ES-I3 (cell line): ENCODE measurements around the gene CRKL.

Experiments used
- H3K36me3 ChIP-seq: 2 replicates; pipeline ENCODE4 v1.6.1; 2013; ENCODE audit warnings: mild to moderate bottlenecking, low read length, control low read depth, moderate library complexity; ENCODE audit not compliant: insufficient read depth
- H3K4me1 ChIP-seq: 2 replicates; pipeline ENCODE4 v1.6.1; 2013; ENCODE audit warnings: mild to moderate bottlenecking, control low read depth, low read length; ENCODE audit not compliant: insufficient read depth
- H3K9ac ChIP-seq: 2 replicates; pipeline ENCODE4 v1.6.1; 2013; ENCODE audit warnings: low read depth, mild to moderate bottlenecking, low read length, moderate library complexity
- H3K9me3 ChIP-seq: 2 replicates; pipeline ENCODE4 v1.6.1; 2013; ENCODE audit warnings: mild to moderate bottlenecking, low read length, moderate library complexity; ENCODE audit not compliant: control insufficient read depth, insufficient read depth

The CRKL gene

GRCh38 chr22:20992056-20992442, 74.8 kb downstream of the CRKL start:
- H3K9me3 ChIP-seq = no peaks in the 10 kb centered on the region
- no peaks in the 10 kb centered on the region for H3K36me3 ChIP-seq
- no peaks in the 10 kb centered on the region for H3K4me1 ChIP-seq
- H3K9ac ChIP-seq = no peak overlapping the region

- Histone ChIP-seq H3K36me3 (no peaks in the 10 kb centered on the region), H3K4me1 (no peaks in the 10 kb centered on the region), H3K9ac (no peak overlapping the region), H3K9me3 (no peaks in the 10 kb centered on the region)
Measured at GRCh38 chr22:20992456-20993303, 75.5 kb downstream of the CRKL start.

DNA sequence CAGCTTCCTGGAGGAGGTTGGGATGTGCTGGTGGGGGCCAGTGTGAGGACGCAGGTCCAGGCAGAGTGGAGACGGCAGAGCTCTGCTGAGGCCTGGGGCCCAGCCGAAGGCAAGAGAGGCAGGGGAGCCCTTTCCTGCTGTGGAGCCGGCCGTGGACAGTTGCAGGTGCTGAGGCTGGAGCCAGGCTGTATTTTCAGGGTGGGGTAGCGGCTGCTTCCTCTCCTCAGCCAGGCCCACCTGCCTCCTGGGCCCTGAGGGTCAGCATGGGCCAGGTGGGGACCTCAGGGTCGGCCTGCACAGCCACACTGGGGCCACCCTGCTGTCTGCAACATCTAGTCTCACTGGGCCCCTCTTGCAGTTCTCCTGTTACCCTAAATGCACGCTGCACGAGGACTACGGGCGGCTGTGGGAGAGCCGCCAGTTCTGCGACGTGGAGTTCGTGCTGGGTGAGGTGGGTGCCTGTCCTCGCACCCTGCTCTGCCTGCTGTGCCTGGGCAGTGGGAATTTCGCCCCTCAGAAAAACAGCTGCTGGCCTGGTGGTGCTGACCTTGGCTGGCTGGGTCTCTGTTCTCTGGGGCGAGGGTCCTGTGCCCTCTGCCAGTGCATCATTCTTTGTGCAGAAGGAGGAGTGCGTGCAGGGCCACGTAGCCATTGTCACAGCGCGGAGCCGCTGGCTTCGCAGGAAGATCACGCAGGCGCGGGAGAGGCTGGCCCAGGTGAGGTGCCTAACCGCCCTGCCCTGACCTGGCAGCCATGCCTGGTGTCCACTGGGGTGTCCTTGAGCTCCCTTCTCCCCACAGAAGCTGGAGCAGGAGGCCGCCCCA, 76.3 kb downstream of the CRKL start:
- Histone ChIP-seq H3K4me1 (no peaks in the 10 kb centered on the region), H3K9ac (no peak overlapping the region), H3K9me3 (no peaks in the 10 kb centered on the region), H3K36me3 (no peaks in the 10 kb centered on the region)

- H3K9me3 ChIP-seq = no peaks in the 10 kb centered on the region
- H3K9ac ChIP-seq = no peak overlapping the region
- H3K36me3 ChIP-seq = no peaks in the 10 kb centered on the region; the same call in 1 of the 2 replicates
- no peaks in the 10 kb centered on the region for H3K4me1 ChIP-seq
Measured at GRCh38 chr22:20994128-20994901, 77.1 kb downstream of the CRKL start.

- Histone ChIP-seq H3K9ac (no peak overlapping the region), H3K36me3 (no peaks in the 10 kb centered on the region; the same call in 1 of the 2 replicates), H3K9me3 (no peaks in the 10 kb centered on the region), H3K4me1 (no peaks in the 10 kb centered on the region)
Measured at GRCh38 chr22:20994902-20995241, 77.7 kb downstream of the CRKL start.

- no peaks in the 10 kb centered on the region for H3K9me3 ChIP-seq
- H3K4me1 ChIP-seq = no peaks in the 10 kb centered on the region; the same call in 1 of the 2 replicates
- H3K9ac ChIP-seq = no peak overlapping the region
- no peaks in the 10 kb centered on the region; the same call in 1 of the 2 replicates for H3K36me3 ChIP-seq
Measured at GRCh38 chr22:20995329-20996030, 78.3 kb downstream of the CRKL start.

- Histone ChIP-seq H3K9me3 (no peaks in the 10 kb centered on the region), H3K4me1 (no peaks in the 10 kb centered on the region; the same call in 1 of the 2 replicates), H3K36me3 (no peaks in the 10 kb centered on the region; the same call in 1 of the 2 replicates), H3K9ac (no peak overlapping the region)
Measured at GRCh38 chr22:20996031-20996410, 78.8 kb downstream of the CRKL start.

DNA sequence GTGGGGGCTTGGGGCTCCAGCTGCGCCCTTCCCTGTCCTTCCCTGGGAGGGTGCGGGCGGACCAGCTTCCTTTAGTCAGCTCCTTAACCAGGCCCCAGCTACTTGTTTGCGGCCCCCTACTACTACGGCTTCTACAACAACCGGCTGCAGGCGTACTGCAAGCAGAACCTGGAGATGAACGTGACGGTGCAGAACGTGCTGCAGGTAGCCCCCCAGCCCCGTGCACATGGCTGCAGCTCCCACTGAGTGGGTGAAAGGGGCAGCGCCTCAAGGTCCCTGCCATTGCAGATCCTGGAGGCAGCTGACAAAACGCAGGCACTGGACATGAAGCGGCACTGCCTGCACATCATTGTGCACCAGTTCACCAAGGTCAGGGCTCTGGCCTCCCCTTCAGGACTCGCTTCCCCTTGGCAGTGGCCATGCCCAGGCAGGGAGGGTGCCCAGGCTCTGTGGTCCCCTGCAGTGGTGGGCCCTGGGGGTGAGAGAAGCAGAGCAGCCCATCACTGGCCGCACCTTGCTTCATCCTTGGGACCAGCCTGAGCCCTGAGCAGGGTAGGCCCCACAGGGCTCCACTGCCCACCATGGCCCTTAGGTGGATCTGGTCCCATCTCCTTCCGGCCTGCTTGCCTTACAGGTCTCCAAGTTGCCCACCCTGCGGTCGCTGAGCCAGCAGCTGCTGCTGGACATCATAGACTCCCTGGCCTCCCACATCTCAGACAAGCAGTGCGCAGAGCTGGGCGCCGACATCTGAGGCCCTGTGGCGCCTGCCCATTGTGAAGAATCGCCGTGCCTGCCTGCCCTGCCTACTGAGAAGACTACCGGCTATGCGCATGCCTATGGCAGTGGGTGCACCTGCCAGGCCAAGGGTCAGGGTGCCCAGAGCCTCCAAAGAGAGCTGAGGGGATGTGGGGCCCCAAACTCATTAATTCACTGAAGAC, 79.7 kb downstream of the CRKL start:
- no peaks in the 10 kb centered on the region for H3K9me3 ChIP-seq
- no peak overlapping the region for H3K9ac ChIP-seq
- no peaks in the 10 kb centered on the region; the same call in 1 of the 2 replicates for H3K36me3 ChIP-seq
- H3K4me1 ChIP-seq = no peaks in the 10 kb centered on the region; the same call in 1 of the 2 replicates

DNA sequence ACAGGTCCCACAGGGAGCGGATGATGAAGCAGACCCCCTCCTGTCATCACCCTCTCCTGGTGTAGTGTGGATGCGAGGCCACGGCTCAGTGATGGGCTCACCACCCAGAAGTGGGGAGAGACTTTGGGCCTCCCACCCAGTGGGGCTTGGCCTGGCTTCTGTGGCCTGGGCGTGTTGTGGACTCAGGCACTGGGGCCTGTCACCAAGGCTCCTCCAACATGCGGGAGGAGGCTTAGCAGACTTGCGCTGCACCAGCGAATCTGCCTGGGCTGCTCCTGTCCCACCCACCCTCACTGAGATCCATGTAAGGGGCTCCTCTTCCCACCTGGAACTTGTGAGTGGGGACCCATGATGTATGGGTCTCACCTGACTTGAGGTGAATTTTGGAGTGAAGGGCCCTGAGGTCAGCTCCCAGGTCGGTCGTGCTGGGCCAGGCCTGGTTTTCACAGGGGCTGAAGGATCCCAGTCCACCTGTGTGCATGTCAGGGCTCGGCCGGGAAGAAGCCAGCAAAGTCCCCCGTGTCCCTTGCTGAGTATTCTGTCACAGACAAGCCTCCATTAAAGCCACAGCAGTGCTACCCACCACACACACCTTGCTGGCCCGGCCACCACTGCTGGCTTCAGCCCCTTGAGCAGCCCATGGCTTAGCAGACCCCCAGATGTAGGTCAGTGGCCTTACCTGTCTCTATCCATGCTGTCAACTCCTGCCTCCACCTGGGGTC, 80.5 kb downstream of the CRKL start:
- Histone ChIP-seq H3K4me1 (no peaks in the 10 kb centered on the region; the same call in 1 of the 2 replicates), H3K9ac (no peak overlapping the region), H3K9me3 (no peaks in the 10 kb centered on the region), H3K36me3 (no peaks in the 10 kb centered on the region; the same call in 1 of the 2 replicates)

DNA sequence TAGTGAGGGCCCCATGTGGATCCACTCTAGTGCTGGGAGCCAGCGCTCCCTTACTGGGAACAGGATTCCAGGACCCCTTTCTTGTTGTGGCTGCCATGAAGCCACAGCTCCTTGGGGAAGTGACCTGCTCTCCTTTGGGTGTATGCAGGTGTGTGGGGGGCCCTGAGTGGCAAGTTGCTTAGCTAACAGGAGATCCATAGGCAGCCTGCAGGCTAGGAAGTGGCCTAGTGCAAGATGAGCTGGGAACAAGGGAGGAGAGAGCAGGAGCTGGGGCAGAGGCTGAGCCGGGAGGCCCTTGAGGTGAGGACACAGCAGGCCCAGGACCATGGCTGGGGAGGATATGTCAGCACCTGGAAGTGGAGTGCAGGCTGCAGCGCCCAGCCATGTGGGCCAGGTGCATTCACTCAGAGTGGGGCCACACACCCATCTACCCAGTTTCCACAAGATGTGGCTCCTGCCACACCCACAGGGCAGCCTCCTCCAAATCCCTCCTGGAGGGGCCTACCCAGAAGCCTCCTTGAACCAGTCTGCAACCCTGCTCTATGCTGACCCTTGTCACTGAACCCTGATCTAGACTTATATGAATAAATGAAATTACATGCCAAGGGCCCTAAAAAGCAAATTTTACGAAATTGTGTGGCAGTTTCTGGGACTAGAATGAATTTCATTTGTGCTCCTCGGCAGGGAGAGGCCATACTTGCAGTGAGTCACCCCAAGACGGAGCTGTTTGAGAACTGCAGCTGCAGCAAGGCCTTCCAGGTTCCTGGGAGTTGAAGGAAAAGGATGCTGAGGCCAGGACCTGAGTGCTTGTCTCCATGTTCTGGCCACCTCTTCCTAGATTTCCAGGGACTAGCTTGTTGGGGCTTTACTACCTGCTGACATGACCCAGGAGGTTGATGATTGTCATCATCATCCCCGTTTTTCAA, 81.5 kb downstream of the CRKL start:
- Histone ChIP-seq H3K4me1 (no peaks in the 10 kb centered on the region; the same call in 1 of the 2 replicates), H3K36me3 (no peaks in the 10 kb centered on the region; the same call in 1 of the 2 replicates), H3K9me3 (no peaks in the 10 kb centered on the region), H3K9ac (no peak overlapping the region)

- H3K36me3 ChIP-seq = no peaks in the 10 kb centered on the region; the same call in 1 of the 2 replicates
- no peak overlapping the region for H3K9ac ChIP-seq
- no peaks in the 10 kb centered on the region for H3K9me3 ChIP-seq
- H3K4me1 ChIP-seq = no peaks in the 10 kb centered on the region; the same call in 1 of the 2 replicates
Measured at GRCh38 chr22:20999350-21000206, 82.4 kb downstream of the CRKL start.
